Neural progenitor cell (in vitro differentiated cells): ENCODE measurements around the gene PUS10. TPM values are rescaled to one million over a fixed set of nuclear protein-coding genes. Genes with fewer than 3 reads are reported as not detected.

Experiments used
- DNase-seq: peaks from one replicate; pipeline ENCODE4 v3.0.0-alpha.2; 2016; ENCODE audit warnings: low spot score
- H2AFZ ChIP-seq: fragments of 200-600 bp; sonication (generic); replicated peaks from 2 replicates; pipeline ENCODE4 v1.6.1; 2016; ENCODE audit warnings: antibody characterized with exemption
- H3F3A ChIP-seq: fragments of 200-600 bp; sonication (generic); 2 replicates; pipeline ENCODE4 v1.6.1; 2016; ENCODE audit warnings: antibody characterized with exemption, low read depth
- H3K27ac ChIP-seq: fragments of 200-600 bp; sonication (generic); 2 replicates; pipeline ENCODE4 v1.5.1; 2016; ENCODE audit warnings: mild to moderate bottlenecking
- H3K27me3 ChIP-seq: fragments of 200-600 bp; sonication (generic); 2 replicates; pipeline ENCODE4 v1.6.1; 2016; ENCODE audit warnings: mild to moderate bottlenecking, moderate library complexity
- H3K36me3 ChIP-seq: fragments of 200-600 bp; sonication (generic); 2 replicates; pipeline ENCODE4 v1.5.1; 2016
- H3K4me1 ChIP-seq: fragments of 200-600 bp; sonication (generic); 2 replicates; pipeline ENCODE4 v1.6.1; 2016; ENCODE audit warnings: mixed run types
- H3K4me2 ChIP-seq: fragments of 200-600 bp; sonication (generic); 2 replicates; pipeline ENCODE4 v1.6.1; 2016
- H3K4me3 ChIP-seq: fragments of 200-600 bp; sonication (generic); 2 replicates; pipeline ENCODE4 v1.5.1; 2016
- H3K79me2 ChIP-seq: fragments of 200-600 bp; sonication (generic); 2 replicates; pipeline ENCODE4 v1.6.1; 2016; ENCODE audit warnings: low read depth
- H3K9ac ChIP-seq: fragments of 200-600 bp; sonication (generic); 2 replicates; pipeline ENCODE4 v1.6.1; 2016
- H3K9me3 ChIP-seq: fragments of 200-600 bp; sonication (generic); 2 replicates; pipeline ENCODE4 v1.5.1; 2016; ENCODE audit warnings: low read depth
- H4K20me1 ChIP-seq: fragments of 200-600 bp; sonication (generic); 2 replicates; pipeline ENCODE4 v1.6.1; 2016; ENCODE audit warnings: low read depth
- H3K27ac Mint-ChIP-seq: 3 replicates; pipeline ENCODE4 v1.8.0; 2021; ENCODE audit warnings: mixed read lengths
- H3K27me3 Mint-ChIP-seq: 2 replicates; pipeline ENCODE4 v1.8.0; 2022; ENCODE audit warnings: low read depth, mild to moderate bottlenecking, inconsistent platforms, moderate library complexity, mixed read lengths; ENCODE audit not compliant: insufficient read depth
- H3K36me3 Mint-ChIP-seq: 3 replicates; pipeline ENCODE4 v1.8.0; 2021; ENCODE audit warnings: mixed read lengths
- H3K4me1 Mint-ChIP-seq: 3 replicates; pipeline ENCODE4 v1.8.0; 2021; ENCODE audit warnings: mixed read lengths
- H3K4me3 Mint-ChIP-seq: 3 replicates; pipeline ENCODE4 v1.8.0; 2021; ENCODE audit warnings: mild to moderate bottlenecking, moderate library complexity, mixed read lengths
- H3K9me3 Mint-ChIP-seq: 3 replicates; pipeline ENCODE4 v1.8.0; 2020; ENCODE audit warnings: mixed read lengths
- EZH2 ChIP-seq: fragments of 200-600 bp; sonication (generic); IDR thresholded peaks from 2 replicates; pipeline ENCODE4 v1.6.1; 2017; ENCODE audit warnings: antibody characterized with exemption, mild to moderate bottlenecking, moderate library complexity
- EZH2phosphoT487 ChIP-seq: fragments of 200-600 bp; sonication (generic); IDR thresholded peaks from 2 replicates; pipeline ENCODE4 v1.6.1; 2017; ENCODE audit warnings: antibody characterized with exemption
- total RNA-seq: library from RNA; depleted of rRNA; stranded (reverse); fragments of >200 nt; gene quantifications from 2 replicates; pipeline ENCODE4 v1.2.3, GENCODE V29; 2015; ENCODE audit warnings: low replicate concordance
- TF ChIP-seq, protein P1 (sequence below): fragments of 200-600 bp; sonication (generic); IDR thresholded peaks from 2 replicates; pipeline ENCODE4 v1.5.1; 2017; ENCODE audit warnings: antibody characterized with exemption, mild to moderate bottlenecking

Gene PUS10
- total RNA-seq, 1 donor from 2014 or later: 11.3 TPM

- H3K4me2 ChIP-seq: peak overlapping the region; percentile 84
- peak overlapping the region; percentile 44 for H3K9ac ChIP-seq
- H3K27ac ChIP-seq: peak overlapping the region; percentile 86
- TF ChIP-seq EZH2 (no peak), EZH2phosphoT487 (no peak)
- TF ChIP-seq, protein P1, sequence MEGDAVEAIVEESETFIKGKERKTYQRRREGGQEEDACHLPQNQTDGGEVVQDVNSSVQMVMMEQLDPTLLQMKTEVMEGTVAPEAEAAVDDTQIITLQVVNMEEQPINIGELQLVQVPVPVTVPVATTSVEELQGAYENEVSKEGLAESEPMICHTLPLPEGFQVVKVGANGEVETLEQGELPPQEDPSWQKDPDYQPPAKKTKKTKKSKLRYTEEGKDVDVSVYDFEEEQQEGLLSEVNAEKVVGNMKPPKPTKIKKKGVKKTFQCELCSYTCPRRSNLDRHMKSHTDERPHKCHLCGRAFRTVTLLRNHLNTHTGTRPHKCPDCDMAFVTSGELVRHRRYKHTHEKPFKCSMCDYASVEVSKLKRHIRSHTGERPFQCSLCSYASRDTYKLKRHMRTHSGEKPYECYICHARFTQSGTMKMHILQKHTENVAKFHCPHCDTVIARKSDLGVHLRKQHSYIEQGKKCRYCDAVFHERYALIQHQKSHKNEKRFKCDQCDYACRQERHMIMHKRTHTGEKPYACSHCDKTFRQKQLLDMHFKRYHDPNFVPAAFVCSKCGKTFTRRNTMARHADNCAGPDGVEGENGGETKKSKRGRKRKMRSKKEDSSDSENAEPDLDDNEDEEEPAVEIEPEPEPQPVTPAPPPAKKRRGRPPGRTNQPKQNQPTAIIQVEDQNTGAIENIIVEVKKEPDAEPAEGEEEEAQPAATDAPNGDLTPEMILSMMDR: no peak
- no peak for DNase-seq
- no peaks in the 10 kb centered on the region for H3K9me3 ChIP-seq
- peak overlapping the region; percentile 71 for H3K4me3 ChIP-seq
- H3K4me1 ChIP-seq: peaks cover 14% of the 10 kb centered on the region
- Mint-ChIP-seq H3K4me3 (peak overlapping the region; percentile 100), H3K9me3 (peaks cover 7% of the 10 kb centered on the region), H3K27ac (peak overlapping the region; percentile 69), H3K4me1 (peaks cover 22% of the 10 kb centered on the region), H3K27me3 (peaks cover 3% of the 10 kb centered on the region), H3K36me3 (peaks cover 20% of the 10 kb centered on the region)
- peak overlapping the region; percentile 95 for H2AFZ ChIP-seq
- H3K36me3 ChIP-seq: peaks cover 7% of the 10 kb centered on the region
- peaks cover 22% of the 10 kb centered on the region for H3F3A ChIP-seq
- H3K27me3 ChIP-seq: no peaks in the 10 kb centered on the region
- no peaks in the 10 kb centered on the region for H4K20me1 ChIP-seq
- H3K79me2 ChIP-seq: peaks cover 72% of the 10 kb centered on the region
Observed at GRCh38 chr2:61018318-61018755, 282 bp upstream of the PUS10 start.

DNA sequence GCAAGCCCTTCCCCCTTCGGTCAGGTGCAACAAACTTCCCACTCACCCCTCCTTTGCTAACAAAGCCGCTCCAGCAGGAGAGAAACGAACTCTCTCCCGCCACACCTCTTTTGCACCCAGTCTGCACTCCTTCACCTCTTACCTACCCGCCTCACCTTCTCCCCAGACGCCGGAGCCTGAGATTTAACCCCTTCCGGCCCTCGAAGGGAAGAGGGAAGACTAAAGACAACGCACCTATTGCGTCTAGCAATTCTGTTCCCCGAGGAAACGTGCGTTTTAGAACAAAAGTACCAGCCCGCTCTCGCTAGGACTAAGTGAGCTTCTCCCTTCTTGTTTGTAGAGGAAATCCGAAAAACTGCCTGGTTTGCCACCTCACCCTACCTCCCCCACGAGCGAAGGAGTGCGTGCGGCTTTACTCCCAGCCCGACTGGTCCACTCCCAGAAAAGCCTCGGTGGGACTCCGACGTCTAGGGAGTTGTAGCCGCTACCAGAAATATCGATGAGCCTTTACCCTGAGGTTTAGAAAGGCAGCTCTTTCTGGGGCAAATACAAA is 976 bp downstream of the PUS10 start:
- H2AFZ ChIP-seq: peak overlapping the region; percentile 95
- Mint-ChIP-seq H3K27ac (peak overlapping the region; percentile 98), H3K9me3 (peaks cover 2% of the 10 kb centered on the region), H3K36me3 (peaks cover 12% of the 10 kb centered on the region), H3K27me3 (peaks cover 3% of the 10 kb centered on the region), H3K4me3 (peak overlapping the region; percentile 100), H3K4me1 (peaks cover 22% of the 10 kb centered on the region)
- no peaks in the 10 kb centered on the region for H4K20me1 ChIP-seq
- peak overlapping the region; percentile 84 for H3K4me2 ChIP-seq
- H3K27me3 ChIP-seq: no peaks in the 10 kb centered on the region
- H3K4me3 ChIP-seq: peak overlapping the region; percentile 71
- peaks cover 22% of the 10 kb centered on the region for H3F3A ChIP-seq
- peaks cover 60% of the 10 kb centered on the region for H3K79me2 ChIP-seq
- peak overlapping the region; percentile 44 for H3K9ac ChIP-seq
- H3K27ac ChIP-seq: peak overlapping the region; percentile 86
- H3K9me3 ChIP-seq: no peaks in the 10 kb centered on the region
- peak; percentile 77 for DNase-seq
- TF ChIP-seq, protein P1: no peak
- TF ChIP-seq EZH2: peak; percentile 41
- TF ChIP-seq EZH2phosphoT487: peak; percentile 31
- peaks cover 14% of the 10 kb centered on the region for H3K4me1 ChIP-seq
- peaks cover 7% of the 10 kb centered on the region for H3K36me3 ChIP-seq

- Histone ChIP-seq H3K27me3 (no peaks in the 10 kb centered on the region), H3K79me2 (peaks cover 54% of the 10 kb centered on the region), H3K27ac (no peak overlapping the region), H3F3A (peaks cover 22% of the 10 kb centered on the region), H2AFZ (peak overlapping the region; percentile 95), H3K9ac (peak overlapping the region; percentile 44), H3K4me1 (peaks cover 14% of the 10 kb centered on the region), H3K4me3 (peak overlapping the region; percentile 71), H3K36me3 (peaks cover 7% of the 10 kb centered on the region), H4K20me1 (no peaks in the 10 kb centered on the region), H3K4me2 (peak overlapping the region; percentile 84), H3K9me3 (no peaks in the 10 kb centered on the region)
- Mint-ChIP-seq H3K4me1 (peaks cover 22% of the 10 kb centered on the region), H3K4me3 (peak overlapping the region; percentile 100), H3K36me3 (peaks cover 8% of the 10 kb centered on the region), H3K27ac (peak overlapping the region; percentile 98), H3K9me3 (peaks cover 2% of the 10 kb centered on the region), H3K27me3 (peaks cover 3% of the 10 kb centered on the region)
- TF ChIP-seq EZH2 (no peak), EZH2phosphoT487 (no peak)
- TF ChIP-seq, protein P1: no peak
- peak; percentile 12 for DNase-seq
Observed at GRCh38 chr2:61016392-61017002, 1.6 kb downstream of the PUS10 start.
